GM15510 (cell line): Measurements from ENCODE around the gene NR1H3.

ENCODE experiments used
- POLR2A ChIP-seq: IDR thresholded peaks from 3 replicates; pipeline ENCODE4 v1.6.1; 2011; ENCODE audit warnings: borderline replicate concordance; ENCODE audit not compliant: insufficient read length; ENCODE audit errors: extremely low read depth

Gene NR1H3

GRCh38 chr11:47241841-47242301 is 15.9 kb upstream of the NR1H3 start:
- no peak for TF ChIP-seq POLR2A

GRCh38 chr11:47242596-47243192 is 15.1 kb upstream of the NR1H3 start:
- no peak for TF ChIP-seq POLR2A

GRCh38 chr11:47243454-47243853 is 14.3 kb upstream of the NR1H3 start:
- no peak for TF ChIP-seq POLR2A

GRCh38 chr11:47244448-47245350 is 13.1 kb upstream of the NR1H3 start:
- TF ChIP-seq POLR2A, result no peak

GRCh38 chr11:47245611-47246357 is 12.0 kb upstream of the NR1H3 start:
- TF ChIP-seq POLR2A, result no peak

- TF ChIP-seq POLR2A, result no peak
Observed at GRCh38 chr11:47247502-47247901, 10.3 kb upstream of the NR1H3 start.

GRCh38 chr11:47248304-47248663 is 9.5 kb upstream of the NR1H3 start:
- no peak for TF ChIP-seq POLR2A

- peak; percentile 84 for TF ChIP-seq POLR2A
Observed at GRCh38 chr11:47248664-47249377, 9.0 kb upstream of the NR1H3 start, which contains the start of gene ACP2. TSS of gene ACP2 (minus strand) at chr11:47248814. CDS start at chr11:47248789, 25 bp downstream.

GRCh38 chr11:47249378-47249715 is 8.4 kb upstream of the NR1H3 start:
- TF ChIP-seq POLR2A, result no peak

- no peak for TF ChIP-seq POLR2A
Observed at GRCh38 chr11:47251751-47252150, 6.0 kb upstream of the NR1H3 start.

- no peak for TF ChIP-seq POLR2A
Observed at GRCh38 chr11:47253660-47254059, 4.1 kb upstream of the NR1H3 start.

GRCh38 chr11:47254386-47254785 is 3.4 kb upstream of the NR1H3 start:
- no peak for TF ChIP-seq POLR2A

GRCh38 chr11:47256374-47256773 is 1.4 kb upstream of the NR1H3 start:
- no peak for TF ChIP-seq POLR2A

- TF ChIP-seq POLR2A, result no peak
Observed at GRCh38 chr11:47257177-47257516, 649 bp upstream of the NR1H3 start.

- no peak for TF ChIP-seq POLR2A
Observed at GRCh38 chr11:47258317-47258902, 614 bp downstream of the NR1H3 start.

- TF ChIP-seq POLR2A, result no peak
Observed at GRCh38 chr11:47259232-47259977, 1.6 kb downstream of the NR1H3 start.
